SH-SY5Y (cell line): ENCODE results near the gene BIRC7.

Source experiments
- GATA2 ChIP-seq: IDR thresholded peaks from 2 replicates; pipeline ENCODE4 v1.6.1; 2011; ENCODE audit warnings: mild to moderate bottlenecking, low read depth, low read length
- GATA3 ChIP-seq: IDR thresholded peaks from 2 replicates; pipeline ENCODE4 v1.6.1; 2011; ENCODE audit warnings: low read depth, mild to moderate bottlenecking, low read length, moderate library complexity

Gene BIRC7

DNA sequence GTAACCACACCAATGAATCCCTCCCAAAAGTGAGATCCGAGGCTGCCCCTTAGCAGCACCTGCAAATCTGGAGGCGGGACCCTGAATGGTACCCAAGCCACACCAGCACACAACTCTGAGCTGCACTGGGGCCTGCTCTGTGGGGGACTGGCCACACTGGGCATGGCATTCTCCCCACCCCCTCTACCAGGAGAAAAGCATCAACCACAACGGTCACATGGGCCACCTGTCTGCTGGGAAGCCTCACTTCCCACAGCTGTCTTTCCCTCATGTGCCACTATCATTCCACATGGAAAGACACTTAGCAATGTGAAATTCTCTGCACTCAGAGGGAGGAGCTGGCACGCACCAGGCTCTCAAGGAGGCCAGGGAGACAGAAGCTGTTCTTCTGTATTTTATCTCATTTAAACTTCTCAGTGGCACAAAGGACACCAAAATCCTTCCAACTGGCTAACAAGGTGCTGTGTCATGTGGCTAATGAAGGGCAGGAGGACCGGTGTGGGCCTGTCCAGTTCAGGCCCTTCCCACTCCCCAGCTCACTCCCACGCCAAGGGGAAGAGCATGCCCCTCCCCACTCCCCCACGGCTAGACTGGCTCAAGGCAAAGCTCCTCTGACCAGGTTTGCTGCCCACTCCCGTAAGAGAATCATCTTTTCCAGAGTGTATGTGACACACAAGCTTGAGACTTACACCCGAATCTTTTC is 38.8 kb upstream of the BIRC7 start:
- no peak for TF ChIP-seq GATA3
- no peak for TF ChIP-seq GATA2

DNA sequence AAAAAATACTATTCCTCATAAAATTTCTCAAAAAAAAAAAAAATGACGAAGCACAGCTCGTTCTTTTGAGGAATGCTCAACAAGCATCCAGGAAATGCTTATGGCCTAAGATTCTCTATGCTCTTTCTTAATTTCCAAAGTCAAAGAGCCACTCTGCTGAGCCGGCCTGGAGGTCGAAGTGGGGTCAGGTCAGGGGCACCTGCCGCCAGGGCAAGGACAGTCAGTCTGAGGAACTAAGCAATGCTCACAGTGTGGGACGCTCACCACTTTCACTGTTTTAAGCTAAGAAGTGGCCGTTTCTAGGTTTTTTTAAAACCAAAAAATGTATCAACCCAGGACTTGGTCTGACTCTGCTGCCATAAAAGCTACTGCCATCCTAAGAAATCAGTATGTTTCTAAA is 37.1 kb upstream of the BIRC7 start:
- TF ChIP-seq GATA2: no peak
- TF ChIP-seq GATA3: no peak

DNA sequence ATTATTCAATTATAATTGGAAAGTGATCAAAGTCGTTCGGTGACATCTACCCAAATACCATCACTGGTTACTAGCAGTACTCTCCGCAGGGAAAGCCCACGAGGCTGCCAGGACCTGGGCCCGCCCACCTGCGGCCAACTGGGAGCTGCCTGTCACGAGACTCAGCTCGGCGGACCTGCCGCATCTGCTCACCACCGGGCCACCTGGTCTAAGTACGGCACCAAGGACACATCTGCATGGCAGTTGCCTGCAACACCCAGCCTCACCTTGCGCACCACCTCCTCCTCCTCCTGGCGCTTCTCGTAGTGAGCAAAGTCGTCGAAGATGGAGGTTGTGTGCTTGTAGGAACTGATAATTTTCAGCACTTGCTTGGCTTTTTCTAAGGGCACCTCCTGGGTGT is 33.7 kb upstream of the BIRC7 start:
- TF ChIP-seq GATA2 (no peak), GATA3 (no peak)

DNA sequence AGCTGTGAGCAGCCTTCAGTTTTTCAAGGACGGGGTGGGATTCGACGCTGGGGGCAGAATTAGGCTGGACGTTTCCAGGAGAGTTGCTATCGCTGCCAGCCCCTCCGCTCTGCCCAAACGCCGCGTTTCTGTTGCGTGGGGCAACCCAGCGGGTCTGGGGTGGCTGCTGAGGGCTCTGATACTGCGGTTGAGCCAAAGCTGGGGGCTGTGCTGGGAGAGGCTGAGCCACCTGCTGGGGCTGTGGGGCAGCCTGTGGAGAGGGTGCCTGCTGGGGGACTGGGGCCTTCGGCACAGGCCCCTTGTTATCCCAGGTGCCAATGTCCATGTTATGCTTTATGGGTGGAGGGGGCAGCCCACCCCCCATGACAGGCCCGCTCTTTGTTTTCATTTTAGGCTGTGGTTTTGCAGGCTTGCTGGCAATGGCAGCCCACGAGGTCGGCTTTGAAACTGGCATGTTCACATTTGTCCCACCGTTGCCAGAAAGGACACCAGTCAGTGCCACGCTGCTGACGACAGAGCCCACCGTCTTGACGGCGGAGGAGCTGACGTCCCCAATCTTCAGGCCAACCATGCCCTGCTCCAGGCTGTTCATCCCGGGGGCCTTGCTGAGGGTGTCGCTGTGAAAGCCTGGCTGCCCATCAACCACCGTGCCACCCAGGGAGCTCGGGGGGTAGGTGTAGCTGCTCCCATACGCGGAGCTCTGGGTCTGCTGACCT is 32.7 kb upstream of the BIRC7 start:
- TF ChIP-seq GATA2 (no peak), GATA3 (no peak)

DNA sequence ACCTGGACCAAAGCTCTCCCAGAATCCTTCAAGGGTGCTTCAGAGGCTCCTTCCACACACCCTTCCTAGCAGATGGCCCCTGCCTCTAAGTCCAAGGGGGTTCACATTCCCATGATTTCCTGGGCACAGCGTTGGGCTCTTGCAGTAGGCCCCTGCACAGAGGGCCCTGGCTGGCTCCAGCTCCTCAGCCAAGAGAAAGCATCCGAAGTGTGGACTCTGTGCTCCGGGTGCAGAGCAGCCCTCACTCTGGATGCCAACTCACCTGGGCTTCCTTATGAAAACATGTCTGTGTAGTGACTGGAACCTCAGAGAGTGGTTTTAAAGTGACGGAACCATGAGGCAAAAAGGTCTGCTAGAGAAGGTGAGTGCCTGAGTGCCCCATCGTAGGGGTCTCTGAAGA is 31.3 kb upstream of the BIRC7 start:
- TF ChIP-seq GATA3 (no peak), GATA2 (no peak)

DNA sequence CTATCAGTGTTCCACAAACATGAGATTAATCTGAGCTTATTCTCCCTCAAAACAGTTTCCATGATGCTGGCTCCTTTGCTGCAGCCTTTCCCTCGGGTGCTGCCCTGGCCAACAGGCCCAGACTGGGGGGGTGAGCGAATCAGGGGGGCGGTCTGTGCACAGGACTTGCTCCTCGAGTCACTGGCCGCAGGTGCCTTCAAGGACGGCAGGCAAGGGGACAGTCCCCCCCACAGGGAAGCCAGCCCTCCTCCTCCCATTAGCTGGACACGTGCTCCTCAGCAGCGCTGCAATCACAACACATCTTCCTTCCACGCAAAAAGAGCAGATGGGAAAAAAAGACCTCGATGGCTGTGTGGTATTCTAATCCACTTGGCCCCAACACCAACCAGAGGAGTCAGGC is 29.8 kb upstream of the BIRC7 start:
- TF ChIP-seq GATA3 (no peak), GATA2 (no peak)

DNA sequence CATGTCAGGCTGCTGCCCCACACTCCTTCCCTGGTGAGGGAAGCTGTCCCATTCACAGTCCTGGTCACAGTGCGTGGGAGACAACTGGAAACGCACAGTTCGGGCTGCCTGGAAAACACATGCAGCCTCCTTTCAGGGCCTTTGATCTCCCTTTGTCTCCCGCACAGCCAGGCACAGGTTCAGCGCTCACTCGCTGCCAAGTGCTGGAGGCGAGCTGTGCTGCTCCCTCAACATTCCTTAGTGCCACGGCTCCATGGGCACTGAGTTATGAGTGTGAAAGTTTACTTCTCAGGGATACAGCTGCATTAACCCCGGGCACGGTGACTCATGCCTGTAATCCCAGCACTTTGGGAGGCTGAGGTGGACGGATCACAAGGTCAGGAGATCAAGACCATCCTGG is 28.8 kb upstream of the BIRC7 start:
- TF ChIP-seq GATA2 (no peak), GATA3 (no peak)

DNA sequence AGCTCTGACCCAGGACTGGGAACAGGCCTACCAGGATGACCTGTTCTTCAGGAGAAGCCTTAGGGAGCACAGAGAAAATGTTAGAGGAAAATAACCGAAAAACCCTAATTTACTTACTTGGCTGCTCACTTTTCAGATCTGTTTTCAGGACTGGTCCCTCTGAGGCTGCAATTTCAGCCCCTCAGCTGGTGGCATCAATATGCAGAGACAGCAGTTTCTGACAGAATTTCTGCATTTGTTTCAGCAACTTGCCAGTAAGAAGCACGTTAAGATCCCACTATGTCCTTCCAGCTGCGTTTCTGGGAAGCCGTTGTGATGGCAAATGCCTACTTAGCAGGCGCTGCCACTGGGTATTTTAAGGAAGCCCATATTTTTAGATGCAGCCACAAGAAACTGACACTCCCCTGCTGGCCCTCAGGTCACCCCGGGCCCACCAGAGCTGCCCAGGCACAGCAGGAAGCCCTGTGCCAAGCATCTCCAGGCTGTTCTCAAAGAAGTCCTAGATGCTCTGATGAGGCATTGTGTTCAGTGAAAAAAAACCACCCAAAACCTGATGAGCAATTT is 27.3 kb upstream of the BIRC7 start:
- TF ChIP-seq GATA3 (no peak), GATA2 (no peak)

DNA sequence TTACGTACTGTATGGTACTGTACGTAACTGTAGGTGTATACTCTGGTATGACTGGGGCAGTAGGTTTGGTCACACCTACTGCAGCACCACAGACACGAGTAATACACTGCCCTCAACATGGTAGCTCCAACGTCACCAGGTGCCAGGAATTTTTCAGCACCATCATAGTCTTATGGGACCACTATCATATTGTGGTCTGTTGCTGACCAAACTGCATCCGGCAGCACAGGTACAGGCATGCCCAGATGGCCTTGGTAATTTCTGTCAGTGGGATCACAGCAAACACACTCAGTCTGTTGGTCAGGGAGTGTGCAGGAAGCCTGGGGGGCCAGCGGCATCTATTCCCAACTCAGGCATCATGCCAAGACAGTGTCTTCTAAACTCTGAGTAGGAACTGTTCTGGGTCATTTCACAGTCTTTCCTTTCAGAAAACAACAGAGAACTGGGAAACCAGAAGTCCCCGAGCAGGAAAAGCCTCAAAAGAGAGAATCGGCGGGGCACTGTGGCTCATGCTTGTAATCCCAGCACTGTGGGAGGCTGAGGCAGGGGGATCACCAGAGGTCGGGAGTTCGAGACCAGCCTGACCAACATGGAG is 25.6 kb upstream of the BIRC7 start:
- TF ChIP-seq GATA2: no peak
- no peak for TF ChIP-seq GATA3

DNA sequence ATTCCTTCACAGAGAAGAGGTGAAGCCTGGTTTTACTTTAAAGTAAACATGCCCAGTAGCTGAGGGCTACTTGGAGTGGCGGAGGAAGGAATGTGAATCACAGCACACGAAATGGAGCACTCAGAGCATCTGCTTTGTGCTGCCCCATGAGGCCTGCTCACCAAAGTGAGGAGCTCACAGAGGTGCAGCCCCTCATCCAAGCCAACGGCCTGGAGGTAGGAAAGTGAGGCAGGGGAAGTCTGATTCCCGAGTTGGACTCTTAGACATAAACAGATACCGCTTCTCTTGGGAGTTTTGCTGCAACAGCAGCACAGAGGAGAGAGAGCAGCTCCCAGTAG is 23.3 kb upstream of the BIRC7 start:
- TF ChIP-seq GATA2: no peak
- no peak for TF ChIP-seq GATA3

DNA sequence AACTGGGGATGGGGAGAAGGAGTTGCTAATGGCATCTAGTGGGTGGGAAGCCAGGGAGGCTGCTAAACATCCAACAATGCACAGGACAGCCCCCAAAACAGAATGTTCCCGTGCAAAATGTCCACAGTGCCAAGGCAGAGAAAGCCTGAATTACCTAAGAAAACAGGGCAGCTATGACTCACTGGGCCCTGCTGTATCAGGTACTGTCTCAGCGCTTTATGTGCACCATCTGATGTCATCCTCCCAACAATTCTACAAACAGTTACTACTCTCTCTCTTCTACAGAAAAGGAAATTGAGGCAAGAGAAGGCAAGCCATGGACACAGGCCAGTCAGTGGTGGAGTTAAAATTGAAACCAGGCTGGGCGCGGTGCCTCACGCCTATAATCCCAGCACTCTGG is 22.9 kb upstream of the BIRC7 start:
- no peak for TF ChIP-seq GATA3
- TF ChIP-seq GATA2: no peak

DNA sequence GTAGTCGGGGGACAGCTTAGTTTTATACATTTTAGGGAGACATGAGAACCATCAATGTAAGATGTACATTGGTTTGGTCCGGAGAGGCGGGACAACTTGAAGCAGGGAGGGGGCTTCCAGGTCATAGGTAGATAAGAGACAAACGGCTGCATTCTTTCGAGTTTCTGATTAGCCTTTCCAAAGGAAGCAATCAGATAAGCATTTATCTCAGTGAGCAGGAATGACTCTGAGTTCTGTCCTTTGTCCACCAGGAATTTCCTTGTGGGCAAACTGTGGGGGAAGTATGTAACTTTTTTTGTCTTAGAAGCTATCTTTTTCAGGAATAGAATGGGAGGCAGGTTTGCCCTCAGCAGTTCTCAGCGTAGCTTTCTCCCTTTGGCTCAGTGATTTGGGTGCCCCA is 21.2 kb upstream of the BIRC7 start:
- no peak for TF ChIP-seq GATA3
- TF ChIP-seq GATA2: no peak

DNA sequence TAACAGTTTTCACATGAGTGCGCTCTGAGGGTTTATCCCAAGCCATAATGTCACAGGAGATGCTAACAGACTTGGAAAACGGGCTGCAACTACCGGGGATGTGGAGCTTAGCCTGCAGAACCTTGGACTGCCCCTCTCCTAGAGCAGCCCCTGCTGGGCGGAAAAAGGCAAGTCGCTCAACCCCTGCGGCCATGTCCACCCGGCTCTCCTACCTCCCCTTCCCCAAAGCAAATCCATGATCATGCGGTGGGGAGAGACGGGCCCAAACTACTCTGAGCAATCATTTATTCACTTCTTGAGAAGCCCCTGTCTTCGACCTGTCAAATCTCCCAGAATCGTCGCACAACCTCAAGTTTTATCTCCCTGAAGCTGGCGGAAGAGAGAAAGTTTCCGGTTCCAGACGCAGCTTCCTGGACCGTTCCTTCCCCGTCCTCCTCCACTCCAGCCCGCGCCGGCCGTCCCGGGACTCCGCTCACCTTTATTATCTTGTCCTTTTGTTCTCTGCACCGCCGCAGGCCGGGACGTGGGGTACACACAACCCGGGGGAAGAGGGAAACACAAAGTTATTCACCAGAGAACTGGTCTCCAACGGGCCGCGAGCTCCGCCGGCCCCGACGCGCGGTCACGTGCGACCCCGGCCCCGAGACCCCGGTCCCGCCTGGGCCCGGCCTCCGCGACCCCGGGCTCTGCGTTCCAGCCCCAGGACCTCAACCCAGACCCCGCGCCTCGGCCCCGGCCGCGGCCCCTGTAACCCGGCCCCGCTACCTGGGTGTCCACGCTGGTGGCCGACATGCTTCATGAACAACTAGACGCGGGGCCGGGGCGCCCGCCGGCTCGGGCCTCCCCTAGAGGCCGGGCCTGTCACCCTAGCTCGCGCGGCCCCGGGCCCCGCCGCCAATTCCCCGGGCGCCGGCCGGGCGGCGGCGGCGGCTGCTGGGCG is 20.3 kb upstream of the BIRC7 start:
- no peak for TF ChIP-seq GATA3
- TF ChIP-seq GATA2: no peak
